NK-92 (cell line): Measurements from ENCODE around the gene SSTR5.

Source experiments
- DNase-seq: peaks from one replicate; lab custom pipeline; 2025; ENCODE audit not compliant: unreplicated experiment; lab: John Stamatoyannopoulos, UW

Gene SSTR5

GRCh38 chr16:1039762-1040161 is 32.8 kb upstream of the SSTR5 start:
- no peak for DNase-seq

DNA sequence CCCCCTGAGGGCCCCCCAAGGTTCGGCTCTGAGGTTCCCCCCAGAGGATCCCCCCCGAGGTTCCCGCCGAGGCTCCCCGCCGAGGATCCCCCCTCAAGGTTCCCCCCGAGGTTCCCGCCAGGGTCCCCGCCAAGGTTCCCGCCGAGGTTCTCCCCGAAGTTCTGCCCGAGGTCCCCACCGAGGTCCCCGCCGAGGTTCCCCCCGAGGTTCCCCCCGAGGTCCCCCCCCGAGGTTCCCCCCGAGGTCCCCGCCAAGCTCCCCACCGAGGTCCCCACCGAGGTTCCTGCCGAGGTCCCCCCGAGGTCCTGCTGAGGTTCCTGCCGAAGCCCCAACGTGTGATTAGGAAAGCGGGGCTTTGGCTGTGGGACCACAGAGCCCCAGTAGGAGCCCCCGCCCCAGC is 32.2 kb upstream of the SSTR5 start:
- no peak for DNase-seq

DNA sequence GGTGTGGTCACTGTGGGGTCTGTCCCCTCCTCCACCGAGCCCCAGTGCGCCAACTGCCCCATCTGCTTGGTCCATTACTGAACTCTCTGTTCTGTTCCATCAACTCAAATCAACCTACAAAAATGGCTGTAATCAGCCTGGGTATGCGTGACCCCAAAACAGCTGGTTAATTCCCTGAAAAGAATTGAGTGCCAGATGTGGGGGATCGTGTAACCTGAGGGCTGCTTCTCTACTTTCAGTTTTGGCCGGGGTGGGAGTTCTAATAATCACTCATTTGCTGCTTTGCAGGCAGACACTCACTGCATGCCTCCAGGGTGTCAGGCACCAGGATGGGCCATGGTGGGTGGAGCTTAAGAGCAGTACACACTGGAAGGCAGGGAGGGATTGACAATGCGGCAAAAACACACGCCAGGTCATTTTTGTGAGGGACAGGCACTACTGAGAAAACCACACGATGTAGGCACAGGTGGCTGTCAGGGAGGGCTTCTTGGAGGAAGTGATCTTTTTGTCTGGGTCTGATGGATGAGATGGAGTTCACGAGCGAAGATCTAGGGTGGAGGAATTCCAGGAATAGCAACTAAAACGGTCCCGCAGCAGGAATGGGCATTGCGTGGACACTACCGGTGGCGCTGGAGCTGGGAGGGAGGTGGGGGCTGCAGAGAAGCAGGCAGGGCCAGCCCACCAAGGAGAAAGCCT is 30.4 kb upstream of the SSTR5 start:
- no peak for DNase-seq

GRCh38 chr16:1042866-1043265 is 29.7 kb upstream of the SSTR5 start:
- DNase-seq, result no peak

DNA sequence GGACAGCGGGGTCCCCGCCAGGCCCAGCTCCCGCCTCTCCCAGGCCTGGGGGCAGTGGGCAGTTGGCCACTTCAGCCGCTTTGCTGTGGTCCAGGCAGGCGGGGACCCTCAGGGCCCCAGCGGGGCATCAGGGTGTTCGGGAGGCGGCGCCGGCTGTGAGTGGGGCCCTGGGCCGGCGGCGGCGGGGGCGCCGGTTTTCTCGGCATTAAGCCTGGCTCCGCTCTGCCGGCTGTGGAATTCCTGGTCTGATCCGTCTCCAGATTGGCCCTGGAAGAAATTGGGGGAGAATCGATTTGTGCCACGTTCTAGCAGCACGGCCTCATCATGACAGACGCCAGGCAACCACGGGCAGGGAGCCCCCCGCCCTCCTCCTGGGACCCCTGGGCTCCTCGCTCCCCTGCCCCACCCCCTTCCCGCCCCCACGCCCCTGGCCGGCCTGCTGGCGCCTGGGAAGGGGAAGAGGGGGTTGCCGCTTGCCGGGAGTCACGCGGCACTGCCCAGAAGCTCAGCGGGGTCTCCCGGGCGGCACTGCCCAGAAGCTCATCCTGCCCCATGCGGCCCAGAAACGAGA is 28.6 kb upstream of the SSTR5 start:
- DNase-seq, result no peak

GRCh38 chr16:1044460-1045309 is 27.9 kb upstream of the SSTR5 start:
- DNase-seq, result no peak

DNA sequence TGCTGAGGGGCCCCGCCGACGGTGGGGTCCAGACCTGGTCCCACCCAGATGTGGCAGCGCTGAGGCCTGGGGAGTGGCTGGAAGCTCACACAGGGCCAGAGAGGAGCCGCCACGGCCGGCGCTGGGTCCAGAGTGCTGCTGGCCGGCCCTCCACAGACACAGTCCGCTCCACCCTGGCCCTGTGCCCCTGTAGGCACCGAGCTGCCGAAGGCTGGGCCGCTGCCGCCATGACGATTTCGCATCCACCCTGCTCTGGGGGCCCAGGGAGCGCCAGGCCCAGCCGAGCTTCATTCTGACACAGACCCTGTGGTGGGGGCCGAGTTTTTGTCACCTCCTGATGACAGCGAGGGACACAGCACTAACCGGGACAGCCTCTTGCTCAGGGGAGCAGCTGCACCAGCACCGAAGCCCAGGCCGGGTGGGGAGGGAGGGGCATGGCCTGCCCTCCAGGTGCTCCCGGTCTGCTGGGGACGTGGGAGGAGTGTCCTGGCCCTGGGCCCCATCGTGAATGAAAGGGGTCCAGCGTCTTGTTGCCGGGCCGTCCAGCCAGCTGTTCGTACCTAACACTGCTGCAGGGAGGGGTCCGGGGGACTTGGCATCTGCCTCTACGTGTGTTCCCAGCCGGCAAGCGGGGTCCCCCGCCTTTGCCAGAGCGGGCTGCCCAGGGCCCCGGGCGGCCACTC is 27.1 kb upstream of the SSTR5 start:
- DNase-seq, result no peak

DNA sequence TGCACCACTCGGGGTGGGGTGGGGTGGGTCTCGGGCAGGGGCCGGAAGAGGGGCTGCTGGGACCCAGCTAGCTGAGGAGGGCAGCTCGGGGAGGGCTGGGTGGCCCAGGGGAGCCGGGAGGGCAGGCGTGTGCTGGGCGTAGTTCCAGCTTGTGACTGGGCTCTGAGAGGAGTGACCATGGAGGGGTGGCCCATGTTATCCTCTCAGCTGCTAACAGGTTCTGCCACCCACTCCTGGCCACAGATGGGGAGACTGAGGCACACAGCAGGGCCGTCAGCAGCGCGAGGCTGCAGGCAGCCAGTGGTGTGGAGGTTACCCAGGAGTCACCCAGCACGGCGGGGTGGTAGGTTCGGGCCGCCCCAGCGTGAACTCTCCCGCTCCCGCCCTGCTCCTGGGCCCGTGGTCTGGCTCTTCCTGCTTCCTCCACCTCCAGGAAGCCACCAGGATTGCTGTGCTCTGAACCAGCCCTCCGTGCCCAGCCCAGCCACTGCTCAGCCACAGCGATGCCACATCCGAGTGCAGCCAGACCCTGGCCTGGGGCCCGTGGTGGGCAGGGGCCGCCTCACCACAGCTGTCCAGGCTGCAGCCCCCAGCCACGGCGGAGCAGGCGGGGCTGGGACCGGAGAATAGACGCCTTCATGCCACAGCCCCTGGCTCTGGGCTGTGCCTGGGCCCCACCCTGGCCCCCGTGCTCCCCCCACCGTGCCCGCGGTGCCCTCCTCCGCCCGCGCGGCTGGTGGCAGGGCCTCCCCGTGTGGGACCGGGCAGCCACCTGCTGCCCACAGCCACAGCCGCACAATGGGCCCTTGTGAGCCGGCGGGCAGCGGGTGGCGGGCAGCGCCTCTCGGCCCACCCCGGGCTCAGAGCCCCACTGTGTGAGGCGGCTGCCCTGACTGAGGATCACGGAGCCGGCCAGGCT is 26.3 kb upstream of the SSTR5 start:
- DNase-seq, result no peak

DNA sequence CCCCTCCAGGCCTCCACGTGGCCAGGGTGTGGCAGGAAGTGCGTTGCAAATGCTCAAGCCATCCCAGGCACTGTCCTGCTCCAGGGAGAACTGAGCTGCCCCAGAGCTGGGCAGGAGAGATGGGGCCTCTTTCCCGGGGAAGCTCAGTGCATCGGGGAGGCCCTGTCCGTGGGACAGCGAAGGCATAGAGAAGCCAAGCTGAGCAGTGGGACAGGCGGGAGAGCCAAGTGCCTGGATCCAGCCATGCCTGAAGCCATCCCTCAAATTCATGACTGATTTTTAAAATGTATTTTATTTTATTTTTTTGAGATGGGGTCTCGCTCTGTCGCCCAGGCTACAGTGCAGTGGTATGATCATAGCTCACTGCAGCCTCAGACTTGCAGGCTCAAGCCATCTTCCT is 25.4 kb upstream of the SSTR5 start:
- DNase-seq, result no peak

DNA sequence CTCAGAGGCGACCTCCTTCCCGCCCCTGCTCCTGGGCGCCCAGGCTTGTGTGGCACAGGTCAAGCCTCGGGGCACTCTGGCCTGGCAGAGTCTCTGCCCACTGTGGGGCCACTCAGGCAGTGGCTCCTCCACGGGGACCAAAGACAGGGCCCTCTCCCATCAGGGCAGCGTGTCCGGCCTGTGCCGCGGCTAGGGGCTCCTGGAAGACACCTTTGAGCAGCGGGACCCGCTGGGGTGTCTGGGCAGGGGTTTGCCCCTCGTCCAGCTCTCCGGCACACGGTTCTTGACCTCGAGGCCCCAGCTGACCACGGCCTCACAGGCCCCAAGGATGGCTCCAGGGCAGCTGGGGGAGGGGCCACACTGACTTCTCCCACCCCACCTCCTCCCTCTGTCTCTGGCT is 24.7 kb upstream of the SSTR5 start:
- no peak for DNase-seq

DNA sequence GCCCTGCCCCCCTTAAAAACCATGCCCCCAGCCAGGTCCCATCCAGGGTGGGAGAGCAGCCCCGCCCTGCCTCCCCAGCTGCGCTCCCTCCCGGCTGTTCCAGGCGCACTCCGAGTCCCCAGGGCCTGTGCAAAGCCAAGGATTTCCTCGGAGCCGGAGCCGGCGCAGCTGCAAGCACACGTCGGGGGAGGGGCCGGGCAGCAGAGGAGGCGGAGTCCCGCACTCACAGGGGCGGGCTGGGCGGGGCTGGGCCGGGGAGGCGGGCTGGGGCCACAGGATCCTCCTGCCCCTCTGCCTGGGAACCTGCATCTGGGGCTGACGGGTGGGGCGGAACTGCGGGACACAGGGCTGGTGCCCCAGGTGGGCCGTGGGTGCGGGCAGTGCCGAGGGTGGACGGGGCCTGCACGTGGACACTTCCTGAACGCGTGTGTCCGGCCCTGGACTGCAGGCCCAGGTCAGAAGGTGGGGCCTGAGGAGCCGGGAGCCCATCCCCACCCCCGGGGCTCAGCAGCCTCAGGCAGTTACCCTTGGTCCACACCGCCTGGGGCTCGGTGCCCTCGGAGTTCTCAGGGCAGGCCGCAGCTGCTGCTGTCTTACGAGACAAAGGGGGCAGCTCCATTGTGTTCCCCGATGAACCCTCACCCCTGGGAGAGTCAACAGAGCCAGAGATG is 24.0 kb upstream of the SSTR5 start:
- DNase-seq, result no peak

DNA sequence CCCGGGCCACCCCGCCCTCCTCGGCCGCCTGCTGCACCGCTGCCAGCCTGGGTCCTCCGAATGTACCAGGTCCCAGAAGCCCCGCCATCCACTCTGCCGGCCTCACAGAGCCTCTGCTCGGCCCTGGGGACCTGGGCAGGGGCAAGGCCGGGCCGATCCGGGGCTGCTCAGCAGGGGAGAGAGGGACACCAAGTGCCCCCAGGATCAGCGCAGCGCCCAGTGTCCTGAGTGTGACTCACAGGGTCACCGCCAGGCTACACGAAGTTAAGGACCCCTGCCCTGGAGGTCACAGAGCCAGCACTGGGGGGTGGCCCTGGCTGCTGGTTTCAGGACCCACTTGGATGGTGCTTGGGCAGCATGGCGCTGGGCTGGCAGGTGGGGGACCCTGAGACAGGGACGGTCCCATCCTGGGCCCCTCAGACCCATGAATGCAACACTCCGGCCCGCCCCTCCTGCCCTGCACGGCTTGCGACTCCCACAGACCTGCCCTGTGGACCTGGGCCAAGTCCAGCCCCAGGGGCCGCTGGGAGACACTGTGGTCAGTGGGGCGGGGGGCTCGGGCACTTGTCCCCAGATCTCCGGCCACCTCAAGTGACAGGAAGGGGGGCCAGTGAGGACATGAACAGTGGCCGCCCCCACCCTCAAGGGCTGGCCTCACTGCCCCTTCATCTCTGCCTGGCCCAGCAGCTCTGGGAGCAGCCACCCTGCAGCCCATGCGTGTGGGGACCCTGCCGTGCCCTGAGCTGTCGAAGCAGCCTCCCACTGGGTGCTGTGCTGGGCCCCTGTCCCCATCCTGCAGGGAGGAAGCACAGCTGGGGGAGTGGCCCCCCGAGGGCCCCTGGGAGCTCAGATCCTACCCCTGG is 23.2 kb upstream of the SSTR5 start:
- no peak for DNase-seq

GRCh38 chr16:1049976-1050247 is 22.6 kb upstream of the SSTR5 start:
- DNase-seq, result no peak

- DNase-seq, result no peak
Measured at GRCh38 chr16:1050516-1050915, 22.0 kb upstream of the SSTR5 start.

DNA sequence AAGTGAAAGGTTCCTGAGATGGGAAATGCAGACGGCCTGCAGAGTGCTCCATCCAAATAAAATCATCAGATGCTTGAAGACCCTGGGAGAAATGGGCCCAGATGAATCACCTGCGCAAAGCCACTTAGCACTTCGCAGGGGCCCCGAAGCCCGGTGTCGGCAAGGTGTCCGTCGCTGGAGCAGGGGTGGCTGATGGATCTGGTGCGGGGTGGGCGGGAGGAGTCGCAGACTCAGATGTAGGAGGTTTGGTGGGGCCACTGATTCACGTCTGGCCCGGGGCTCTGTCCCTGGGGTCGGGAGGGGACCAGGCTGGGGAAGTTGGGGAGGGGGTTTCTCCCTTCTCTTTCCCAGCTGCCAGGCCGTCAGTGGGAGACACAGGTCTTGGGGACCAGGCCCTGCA is 21.6 kb upstream of the SSTR5 start:
- DNase-seq, result no peak

DNA sequence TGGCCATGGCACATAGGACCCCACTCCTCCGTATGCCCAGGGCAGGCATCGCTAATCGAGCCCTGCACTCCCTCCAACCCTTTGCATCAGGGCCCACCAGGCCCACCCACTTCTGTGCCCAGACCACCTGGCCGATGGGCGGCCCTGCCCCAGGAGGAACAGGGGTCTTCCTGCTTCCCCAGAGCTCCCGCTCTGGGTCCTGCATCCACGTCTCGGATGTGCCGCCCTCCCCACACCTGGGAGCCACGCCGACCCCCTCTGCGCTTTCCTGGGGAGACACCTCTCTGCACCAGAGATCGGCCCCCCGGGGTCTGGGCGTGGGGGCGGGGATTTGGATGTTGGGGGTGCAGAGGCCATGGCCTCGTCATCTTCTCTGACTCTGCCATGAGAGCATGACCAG is 21.1 kb upstream of the SSTR5 start:
- no peak for DNase-seq

DNA sequence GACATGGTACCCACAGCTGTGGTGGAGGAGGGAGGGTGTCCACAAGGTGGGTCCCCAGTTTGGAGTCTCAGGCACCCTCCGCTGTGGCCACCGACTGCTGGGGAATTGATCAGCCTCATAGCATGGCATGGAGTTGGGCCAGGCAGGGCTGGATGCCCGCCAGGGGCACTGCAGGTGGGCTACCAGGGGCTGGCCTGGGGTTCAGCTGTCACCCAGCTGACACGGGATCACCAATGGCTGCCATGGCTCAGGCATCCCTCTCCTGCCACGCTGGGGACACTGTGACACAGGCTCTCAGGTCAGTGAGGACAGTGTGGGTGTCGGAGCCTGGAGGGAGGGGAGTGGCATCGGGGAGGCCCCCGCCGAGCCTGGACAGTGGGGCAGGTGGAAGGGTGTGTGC is 19.8 kb upstream of the SSTR5 start:
- no peak for DNase-seq

- no peak for DNase-seq
Measured at GRCh38 chr16:1053121-1053521, 19.4 kb upstream of the SSTR5 start.

DNA sequence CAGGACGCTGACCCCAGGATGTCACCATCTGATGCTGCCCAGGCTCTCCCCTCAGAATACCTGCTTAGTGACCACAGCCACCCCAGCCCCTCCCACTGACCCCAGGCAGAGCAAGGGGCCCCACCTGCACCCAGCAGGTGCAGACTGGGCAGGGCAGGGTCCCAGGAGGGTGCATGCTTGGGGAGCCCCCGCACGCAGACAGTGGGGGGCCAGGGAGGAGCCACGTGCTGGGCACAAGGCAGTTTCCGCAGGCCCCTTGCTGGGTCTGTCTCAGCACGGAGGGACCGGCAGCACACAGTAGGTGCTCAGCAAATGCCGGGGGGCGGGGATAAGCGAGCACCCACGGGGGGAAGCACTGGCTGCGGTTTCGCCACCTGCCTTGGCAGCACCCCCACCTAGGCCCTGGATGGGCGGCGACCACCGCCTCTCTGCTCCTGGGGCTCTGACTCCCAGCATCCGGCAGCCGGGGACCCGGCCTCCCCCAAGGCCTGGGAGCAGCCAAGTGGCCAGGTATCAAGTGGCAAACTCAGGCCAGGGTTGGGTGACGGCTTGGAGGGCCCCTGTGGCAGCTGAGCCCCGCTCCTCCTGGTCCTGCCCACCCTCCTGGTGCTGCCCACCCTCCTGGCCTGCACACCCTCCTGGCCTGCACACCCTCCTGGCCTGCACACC is 18.7 kb upstream of the SSTR5 start:
- no peak for DNase-seq
